ENCODE measurements around the gene ITGB2.

Gene ITGB2

GRCh38 chr21:44955141-44955797, 34.6 kb upstream of the ITGB2 start:
- DNase-seq (ENCODE audit: low read depth in 3 of 3) = no peak

GRCh38 chr21:44954281-44954771, 33.6 kb upstream of the ITGB2 start:
- DNase-seq (ENCODE audit: low read depth in 3 of 3) = no peak

GRCh38 chr21:44953628-44954021, 32.9 kb upstream of the ITGB2 start:
- DNase-seq (ENCODE audit: low read depth in 3 of 3) = no peak

GRCh38 chr21:44952929-44953627, 32.4 kb upstream of the ITGB2 start:
- no peak for DNase-seq (ENCODE audit: low read depth in 3 of 3)

- DNase-seq (ENCODE audit: low read depth in 3 of 3) = no peak
These were observed 31.6 kb upstream of the ITGB2 start for GRCh38 chr21:44952116-44952928.

GRCh38 chr21:44951186-44951915, 30.7 kb upstream of the ITGB2 start:
- no peak for DNase-seq (ENCODE audit: low read depth in 3 of 3)

GRCh38 chr21:44950351-44950750, 29.7 kb upstream of the ITGB2 start:
- DNase-seq (ENCODE audit: low read depth in 3 of 3) = no peak

- peak; percentile 60 to 83 (median 69) for DNase-seq (ENCODE audit: low read depth in 3 of 3)
These were observed 29.1 kb upstream of the ITGB2 start for GRCh38 chr21:44949779-44950198.

- DNase-seq (ENCODE audit: low read depth in 3 of 3) = no peak
These were observed 28.6 kb upstream of the ITGB2 start for GRCh38 chr21:44949161-44949778.

- DNase-seq (ENCODE audit: low read depth in 3 of 3) = no peak
These were observed 27.9 kb upstream of the ITGB2 start for GRCh38 chr21:44948426-44949120.

- no peak for DNase-seq (ENCODE audit: low read depth in 3 of 3)
These were observed 27.2 kb upstream of the ITGB2 start for GRCh38 chr21:44947930-44948331.

- no peak for DNase-seq (ENCODE audit: low read depth in 3 of 3)
These were observed 26.6 kb upstream of the ITGB2 start for GRCh38 chr21:44947111-44947929.

- no peak for DNase-seq (ENCODE audit: low read depth in 3 of 3)
These were observed 25.7 kb upstream of the ITGB2 start for GRCh38 chr21:44946254-44947041.

- no peak for DNase-seq (ENCODE audit: low read depth in 3 of 3)
These were observed 23.9 kb upstream of the ITGB2 start for GRCh38 chr21:44944596-44944995.

GRCh38 chr21:44943686-44944550, 23.2 kb upstream of the ITGB2 start:
- no peak for DNase-seq (ENCODE audit: low read depth in 3 of 3)

GRCh38 chr21:44943005-44943685, 22.4 kb upstream of the ITGB2 start:
- DNase-seq (ENCODE audit: low read depth in 3 of 3) = no peak

- no peak for DNase-seq (ENCODE audit: low read depth in 3 of 3)
These were observed 21.9 kb upstream of the ITGB2 start for GRCh38 chr21:44942566-44942965.
